Panc1 (cell line): ENCODE data around the gene CPNE4. TPM values are rescaled to one million over a fixed set of nuclear protein-coding genes. Genes with fewer than 3 reads are reported as not detected.

ENCODE experiments used
- ATAC-seq: fragments of 200-7000 bp; cut with Tn5 transposase; 2 replicates; pipeline ENCODE4 v1.9.1; 2020; ENCODE audit warnings: mild to moderate bottlenecking, moderate library complexity
- BruUV-seq: library from RNA; stranded (reverse); fragments of 400-500 nt; replicated peaks from 2 replicates; lab custom pipeline; 2021; lab: Mats Ljungman, UMichigan
- CTCF ChIA-PET: fragments of 300-600 bp; sonication (Branson Sonifier 250); formaldehyde crosslinking; loops from one replicate; lab custom pipeline; 2022; ENCODE audit warnings: antibody characterized with exemption; lab: Charles Lee
- POLR2A ChIA-PET: fragments of 300-600 bp; sonication (Branson Sonifier 250); formaldehyde crosslinking; loops from one replicate; lab custom pipeline; 2022; ENCODE audit warnings: antibody characterized with exemption; lab: Charles Lee
- DNase-seq: peaks from one replicate; pipeline ENCODE4 v3.0.0-alpha.2; 2010; ENCODE audit warnings: low read depth, low spot score
- H3K27ac ChIP-seq: 2 replicates; pipeline ENCODE4 v1.5.1; 2011; ENCODE audit warnings: mild to moderate bottlenecking, low read length, inconsistent platforms
- H3K27me3 ChIP-seq: fragments of 200-500 bp; sonication (Bioruptor generic); 2 replicates; pipeline ENCODE4 v1.6.0; 2014; ENCODE audit warnings: low read length, inconsistent platforms; ENCODE audit not compliant: control insufficient read depth, insufficient read depth
- H3K36me3 ChIP-seq: fragments of 200-500 bp; sonication (Bioruptor generic); 2 replicates; pipeline ENCODE4 v1.5.1; 2014; ENCODE audit warnings: inconsistent platforms, mild to moderate bottlenecking, low read length, moderate library complexity; ENCODE audit not compliant: control insufficient read depth, insufficient read depth
- H3K4me1 ChIP-seq: 2 replicates; pipeline ENCODE4 v1.5.1; 2011; ENCODE audit warnings: inconsistent platforms, mild to moderate bottlenecking, low read length, moderate library complexity; ENCODE audit not compliant: control insufficient read depth, insufficient read depth
- H3K4me3 ChIP-seq, 2 experiments: 2 replicates each; pipeline ENCODE4 v1.5.1; 2011 to 2012; ENCODE audit warnings: low read depth in 2 of 2, low read length in 2 of 2, mild to moderate bottlenecking in 2 of 2, inconsistent platforms in 1 of 2, moderate library complexity in 1 of 2
- H3K9me3 ChIP-seq: fragments of 200-500 bp; sonication (Bioruptor generic); 2 replicates; pipeline ENCODE4 v1.5.1; 2014; ENCODE audit warnings: low read depth, mild to moderate bottlenecking, inconsistent platforms, low read length, moderate library complexity; ENCODE audit not compliant: control insufficient read depth, insufficient read depth
- POLR2AphosphoS5 ChIP-seq: IDR thresholded peaks from 2 replicates; pipeline ENCODE4 v1.6.1; 2012; ENCODE audit warnings: mild to moderate bottlenecking, low read depth, low read length, moderate library complexity
- REST ChIP-seq, 2 experiments: IDR thresholded peaks; 2 replicates each; pipeline ENCODE4 v1.6.1; 2011 to 2012; ENCODE audit warnings: low read depth in 2 of 2, control low read depth in 1 of 2, low read length in 1 of 2, mild to moderate bottlenecking in 1 of 2, moderate library complexity in 1 of 2; ENCODE audit not compliant: insufficient read depth in 1 of 2
- SIN3A ChIP-seq: IDR thresholded peaks from 2 replicates; pipeline ENCODE4 v1.6.1; 2012; ENCODE audit warnings: low read depth, mild to moderate bottlenecking, low read length, moderate library complexity, borderline replicate concordance; ENCODE audit not compliant: insufficient read depth
- TCF7L2 ChIP-seq: IDR thresholded peaks from 2 replicates; pipeline ENCODE4 v1.6.1; 2011; ENCODE audit warnings: mild to moderate bottlenecking, low read depth, low read length, inconsistent platforms
- in situ Hi-C: cut with HindIII; loops from 2 replicates; pipeline ENCODE4 v1.10.0; 2016; ENCODE audit warnings: low sequenced_read_pairs, low pct_unique_long_range_greater_than_20kb
- intact Hi-C: fragments of 100-400 bp; cut with micrococcal nuclease; formaldehyde crosslinking; loops from one replicate; pipeline ENCODE4 v1.10.0; 2022; ENCODE audit not compliant: unreplicated experiment
- total RNA-seq: library from RNA; stranded (reverse); gene quantifications from one replicate; pipeline ENCODE4 v1.2.1, GENCODE V29; 2021; ENCODE audit not compliant: unreplicated experiment
- TF ChIP-seq, protein P1 (sequence below): fragments of 450-650 bp; IDR thresholded peaks from 2 replicates; pipeline ENCODE4 v1.5.1; 2017; ENCODE audit warnings: mild to moderate bottlenecking

The CPNE4 gene
- total RNA-seq, 1 experiment from 2014 or later, result not detected

DNA sequence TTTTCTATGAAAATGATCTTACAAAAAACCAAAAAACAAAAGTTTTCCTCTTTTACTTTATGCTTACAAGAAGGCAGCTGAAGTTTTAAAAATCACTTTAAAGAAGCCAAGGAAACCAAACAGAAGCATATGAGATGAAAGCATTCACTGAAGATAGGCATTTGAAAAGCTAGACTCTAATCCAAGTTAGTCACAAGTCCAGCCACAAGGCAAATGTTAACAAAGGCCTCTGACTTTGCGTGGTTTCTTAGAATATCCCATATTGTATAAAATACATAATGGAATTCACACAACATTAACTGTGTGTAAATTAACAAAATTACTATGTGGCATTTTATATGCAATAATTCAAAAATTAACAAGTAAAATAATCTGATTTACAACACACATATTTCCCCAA is 549.7 kb downstream of the CPNE4 start:
- ATAC-seq, result no peak

GRCh38 chr3:131484496-131485111 is 550.2 kb downstream of the CPNE4 start:
- no peak overlapping the region for H3K27ac ChIP-seq
- no peak overlapping the region for H3K4me3 ChIP-seq
- no peaks in the 10 kb centered on the region for H3K9me3 ChIP-seq
- CTCF ChIA-PET, result no interaction called here
- TF ChIP-seq TCF7L2 (no peak), SIN3A (no peak), REST (IDR thresholded peaks at IDR 0.05; ENCODE audit: insufficient read depth in 1 of 2, low read depth in 2 of 2, low read length in 1 of 2) (no peak), POLR2AphosphoS5 (no peak)
- TF ChIP-seq, protein P1, sequence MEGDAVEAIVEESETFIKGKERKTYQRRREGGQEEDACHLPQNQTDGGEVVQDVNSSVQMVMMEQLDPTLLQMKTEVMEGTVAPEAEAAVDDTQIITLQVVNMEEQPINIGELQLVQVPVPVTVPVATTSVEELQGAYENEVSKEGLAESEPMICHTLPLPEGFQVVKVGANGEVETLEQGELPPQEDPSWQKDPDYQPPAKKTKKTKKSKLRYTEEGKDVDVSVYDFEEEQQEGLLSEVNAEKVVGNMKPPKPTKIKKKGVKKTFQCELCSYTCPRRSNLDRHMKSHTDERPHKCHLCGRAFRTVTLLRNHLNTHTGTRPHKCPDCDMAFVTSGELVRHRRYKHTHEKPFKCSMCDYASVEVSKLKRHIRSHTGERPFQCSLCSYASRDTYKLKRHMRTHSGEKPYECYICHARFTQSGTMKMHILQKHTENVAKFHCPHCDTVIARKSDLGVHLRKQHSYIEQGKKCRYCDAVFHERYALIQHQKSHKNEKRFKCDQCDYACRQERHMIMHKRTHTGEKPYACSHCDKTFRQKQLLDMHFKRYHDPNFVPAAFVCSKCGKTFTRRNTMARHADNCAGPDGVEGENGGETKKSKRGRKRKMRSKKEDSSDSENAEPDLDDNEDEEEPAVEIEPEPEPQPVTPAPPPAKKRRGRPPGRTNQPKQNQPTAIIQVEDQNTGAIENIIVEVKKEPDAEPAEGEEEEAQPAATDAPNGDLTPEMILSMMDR, result no peak
- in situ Hi-C loops, result no loop called here
- peaks cover 30% of the 10 kb centered on the region for H3K36me3 ChIP-seq
- BruUV-seq, result no TSS peak
- POLR2A ChIA-PET, result no interaction called here
- ATAC-seq (no peak), DNase-seq (no peak)
- intact Hi-C loops, result loop anchor here (10.0 kb wide), 1 partner anchor 450 kb away; no protein-coding TSS in a partner anchor
- H3K27me3 ChIP-seq, result no peaks in the 10 kb centered on the region
- H3K4me1 ChIP-seq, result no peaks in the 10 kb centered on the region

More for the DNA sequence above, 549.7 kb downstream of the CPNE4 start:
- CTCF ChIA-PET, result no interaction called here
- POLR2A ChIA-PET, result no interaction called here
- TF ChIP-seq REST (IDR thresholded peaks at IDR 0.05; ENCODE audit: insufficient read depth in 1 of 2, low read depth in 2 of 2, low read length in 1 of 2) (no peak), SIN3A (no peak), POLR2AphosphoS5 (no peak), TCF7L2 (no peak)
- TF ChIP-seq, protein P1, result no peak
- Histone ChIP-seq H3K27me3 (no peaks in the 10 kb centered on the region), H3K4me1 (no peaks in the 10 kb centered on the region), H3K4me3 (no peak overlapping the region), H3K27ac (no peak overlapping the region), H3K36me3 (peaks cover 32% of the 10 kb centered on the region), H3K9me3 (no peaks in the 10 kb centered on the region)
- in situ Hi-C loops, result no loop called here
- DNase-seq, result no peak
- no TSS peak for BruUV-seq
- intact Hi-C loops, result loop anchor here (10.0 kb wide), 1 partner anchor 450 kb away; no protein-coding TSS in a partner anchor
